ENCODE measurements around the gene GAL3ST2. TPM values are rescaled to one million over a fixed set of nuclear protein-coding genes. Genes with fewer than 3 reads are reported as not detected.
"Not testable (repeated sequence)": the region's sequence is repeated elsewhere in the genome, so short reads cannot be mapped to it uniquely, and the experiment has no call there.

The GAL3ST2 gene
- total RNA-seq, 2 donors from 2014 or later = 34.2 to 70.2 TPM

DNA sequence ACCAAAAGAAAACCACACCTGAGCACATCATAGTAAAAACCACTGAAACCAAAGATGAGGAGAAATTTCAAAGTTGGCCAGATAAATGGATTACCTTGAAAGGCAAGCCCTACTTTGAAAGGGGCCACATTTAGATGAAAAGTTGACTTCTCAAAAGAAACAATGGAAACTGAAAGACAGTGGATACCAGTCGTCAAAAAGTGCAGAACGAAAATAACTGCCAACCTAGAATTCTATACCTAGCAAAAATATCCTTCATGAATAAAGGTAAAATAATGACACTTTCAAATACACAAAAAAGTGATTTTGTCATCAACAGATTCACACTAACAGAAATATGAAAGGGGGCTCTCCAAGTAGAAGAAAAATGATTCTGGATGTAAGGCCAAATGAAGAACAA is 50.8 kb downstream of the GAL3ST2 start:
- no peak overlapping the region for H3K9ac ChIP-seq (ENCODE audit: low read depth in 2 of 2, low read length in 2 of 2)
- H3K27me3 ChIP-seq = no peaks in the 10 kb centered on the region
- no peak for DNase-seq
- H3K4me3 ChIP-seq = no peak overlapping the region
- H3K4me1 ChIP-seq = no peaks in the 10 kb centered on the region
- TF ChIP-seq, protein P1, sequence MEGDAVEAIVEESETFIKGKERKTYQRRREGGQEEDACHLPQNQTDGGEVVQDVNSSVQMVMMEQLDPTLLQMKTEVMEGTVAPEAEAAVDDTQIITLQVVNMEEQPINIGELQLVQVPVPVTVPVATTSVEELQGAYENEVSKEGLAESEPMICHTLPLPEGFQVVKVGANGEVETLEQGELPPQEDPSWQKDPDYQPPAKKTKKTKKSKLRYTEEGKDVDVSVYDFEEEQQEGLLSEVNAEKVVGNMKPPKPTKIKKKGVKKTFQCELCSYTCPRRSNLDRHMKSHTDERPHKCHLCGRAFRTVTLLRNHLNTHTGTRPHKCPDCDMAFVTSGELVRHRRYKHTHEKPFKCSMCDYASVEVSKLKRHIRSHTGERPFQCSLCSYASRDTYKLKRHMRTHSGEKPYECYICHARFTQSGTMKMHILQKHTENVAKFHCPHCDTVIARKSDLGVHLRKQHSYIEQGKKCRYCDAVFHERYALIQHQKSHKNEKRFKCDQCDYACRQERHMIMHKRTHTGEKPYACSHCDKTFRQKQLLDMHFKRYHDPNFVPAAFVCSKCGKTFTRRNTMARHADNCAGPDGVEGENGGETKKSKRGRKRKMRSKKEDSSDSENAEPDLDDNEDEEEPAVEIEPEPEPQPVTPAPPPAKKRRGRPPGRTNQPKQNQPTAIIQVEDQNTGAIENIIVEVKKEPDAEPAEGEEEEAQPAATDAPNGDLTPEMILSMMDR (IDR thresholded peaks at IDR 0.05) = no peak
- no peaks in the 10 kb centered on the region for H3K36me3 ChIP-seq
- H3K9me3 ChIP-seq = no peaks in the 10 kb centered on the region
- intact Hi-C loops (cut with DNase I) = no loop called here
- no peak overlapping the region for H3K27ac ChIP-seq

DNA sequence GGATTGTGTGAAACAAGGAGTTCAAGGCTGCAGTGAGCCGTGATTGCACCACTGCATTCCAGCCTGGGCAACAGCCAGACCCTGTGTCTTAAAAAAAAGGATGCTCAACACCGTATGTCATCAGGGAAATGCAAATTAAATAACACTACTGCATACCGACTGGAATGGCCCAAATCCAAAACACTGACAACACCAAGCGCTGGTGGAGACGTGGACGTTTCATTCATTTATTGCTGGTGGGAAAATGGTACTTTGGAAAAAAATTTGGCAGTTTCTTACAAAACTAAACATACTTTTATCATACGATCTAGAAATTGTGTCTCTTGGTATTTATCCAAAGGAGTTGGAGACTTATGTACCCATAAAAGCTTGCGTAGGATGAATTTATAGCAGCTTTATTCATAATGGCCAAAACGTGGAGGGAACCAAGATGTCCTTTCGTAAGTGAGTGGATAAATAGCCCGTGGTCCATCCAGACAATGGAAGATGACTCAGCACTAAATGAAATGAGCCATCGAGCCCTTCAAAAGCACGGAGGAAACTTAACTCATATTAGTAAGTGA is 56.6 kb downstream of the GAL3ST2 start:
- Histone ChIP-seq H3K4me1 (no peaks in the 10 kb centered on the region), H3K27me3 (no peaks in the 10 kb centered on the region), H3K9ac (ENCODE audit: low read depth in 2 of 2, low read length in 2 of 2) (no peak overlapping the region), H3K4me3 (no peak overlapping the region), H3K36me3 (no peaks in the 10 kb centered on the region), H3K9me3 (no peaks in the 10 kb centered on the region), H3K27ac (no peak overlapping the region)
- TF ChIP-seq, protein P1 (IDR thresholded peaks at IDR 0.05) = no peak
- DNase-seq = no peak
- intact Hi-C loops (cut with DNase I) = no loop called here

DNA sequence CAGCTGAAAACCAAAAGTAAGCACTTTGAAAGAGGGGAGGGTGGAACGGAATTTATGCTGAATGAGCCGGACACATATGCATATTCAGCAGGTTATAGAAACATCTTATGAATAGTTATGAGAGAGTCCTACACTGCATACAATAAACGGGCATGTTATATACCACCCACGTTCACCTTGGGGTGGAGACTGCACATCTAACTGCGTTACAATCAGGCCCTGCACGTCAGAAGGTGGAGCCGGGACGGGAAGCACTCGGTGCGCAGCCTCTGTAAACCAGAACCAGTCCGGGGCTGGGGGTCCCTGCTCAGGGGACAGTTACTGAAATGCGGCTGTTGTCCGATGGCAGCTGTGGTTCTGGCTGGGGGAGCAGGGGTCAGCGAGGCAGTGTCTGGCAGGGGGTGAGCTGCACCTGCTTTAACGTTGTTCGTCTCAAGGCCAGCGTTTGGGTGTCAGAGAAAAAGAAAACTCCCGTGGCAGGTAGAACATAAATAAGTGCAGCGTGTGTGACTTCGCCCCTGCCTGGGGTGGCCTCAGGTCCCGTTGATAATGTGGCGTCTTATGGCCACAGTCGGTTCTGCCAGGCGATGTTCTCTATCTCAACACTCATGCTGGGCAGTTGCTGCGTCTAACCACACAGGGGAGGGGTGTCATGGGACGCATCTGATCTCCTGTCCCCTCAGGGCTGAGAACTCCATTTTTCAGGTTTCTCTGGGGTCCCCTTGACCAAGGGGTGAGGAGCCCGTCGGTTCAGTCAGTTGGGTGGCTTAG is 57.3 kb downstream of the GAL3ST2 start:
- H3K27me3 ChIP-seq; H3K27ac ChIP-seq; DNase-seq; H3K4me1 ChIP-seq; H3K9me3 ChIP-seq; H3K9ac ChIP-seq (ENCODE audit: low read depth in 2 of 2, low read length in 2 of 2); H3K4me3 ChIP-seq; intact Hi-C loops (cut with DNase I); H3K36me3 ChIP-seq: not testable (repeated sequence)

DNA sequence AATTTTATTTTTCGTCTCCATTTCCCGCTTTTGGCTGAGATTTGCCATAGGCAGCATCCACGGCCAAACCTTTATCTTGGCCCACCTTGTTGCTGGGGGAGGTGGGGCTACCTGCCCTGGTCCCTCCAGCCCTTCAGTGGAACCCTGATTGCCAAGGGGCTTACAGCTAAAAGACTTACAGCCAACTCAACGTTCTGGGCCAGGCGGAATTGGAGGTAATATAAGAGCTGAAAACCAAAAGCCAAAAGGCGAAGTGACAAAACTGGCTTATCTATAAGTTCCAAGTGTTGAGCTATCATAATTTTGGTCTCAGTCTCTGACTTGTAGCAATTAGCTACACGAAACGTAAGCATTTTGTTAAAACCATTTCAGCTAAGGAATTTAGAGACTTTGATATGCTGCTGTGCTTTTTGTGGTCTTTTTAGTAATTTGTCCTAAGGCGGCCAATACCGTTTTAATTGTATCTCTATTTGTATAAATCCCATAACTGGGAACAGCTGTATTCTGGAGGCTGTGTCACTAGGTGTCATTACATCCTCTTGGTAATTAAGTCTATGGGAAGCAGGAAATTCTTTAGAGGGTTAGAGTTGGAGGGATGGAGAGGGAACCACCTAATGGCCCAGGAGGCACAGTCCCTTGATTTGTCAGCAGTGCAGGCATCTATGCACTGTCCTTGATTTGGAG is 58.0 kb downstream of the GAL3ST2 start:
- TF ChIP-seq, protein P1 (IDR thresholded peaks at IDR 0.05) = no peak
- no peak for DNase-seq
- Histone ChIP-seq H3K27ac (no peak overlapping the region), H3K27me3 (no peaks in the 10 kb centered on the region), H3K9me3 (no peaks in the 10 kb centered on the region), H3K4me3 (no peak overlapping the region), H3K36me3 (no peaks in the 10 kb centered on the region), H3K4me1 (no peaks in the 10 kb centered on the region), H3K9ac (ENCODE audit: low read depth in 2 of 2, low read length in 2 of 2) (no peak overlapping the region)
- intact Hi-C loops (cut with DNase I) = no loop called here

DNA sequence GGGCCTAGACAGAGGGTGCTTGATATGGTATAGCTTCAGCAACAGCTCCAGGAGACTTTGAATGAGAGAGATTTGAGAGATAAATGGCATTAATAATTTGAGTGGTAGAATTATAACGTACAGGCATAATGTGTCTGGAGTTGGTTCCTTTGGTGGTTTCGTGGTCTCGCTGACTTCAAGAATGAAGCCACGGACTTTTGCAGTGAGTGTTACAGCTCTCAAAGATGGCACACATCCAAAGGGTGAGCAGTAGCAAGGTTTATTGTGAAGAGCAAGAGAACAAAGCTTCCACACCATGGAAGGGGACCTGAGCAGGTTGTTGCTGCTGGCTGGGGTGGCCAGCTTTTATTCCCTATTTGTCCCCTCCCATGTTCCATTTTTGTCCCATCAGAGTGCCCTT is 59.0 kb downstream of the GAL3ST2 start:
- no peaks in the 10 kb centered on the region for H3K27me3 ChIP-seq
- DNase-seq = no peak
- H3K4me3 ChIP-seq = no peak overlapping the region
- no peak overlapping the region for H3K9ac ChIP-seq (ENCODE audit: low read depth in 2 of 2, low read length in 2 of 2)
- no peak overlapping the region for H3K27ac ChIP-seq
- intact Hi-C loops (cut with DNase I) = no loop called here
- no peaks in the 10 kb centered on the region for H3K4me1 ChIP-seq
- H3K9me3 ChIP-seq = no peaks in the 10 kb centered on the region
- H3K36me3 ChIP-seq = no peaks in the 10 kb centered on the region
- TF ChIP-seq, protein P1 (IDR thresholded peaks at IDR 0.05) = no peak

DNA sequence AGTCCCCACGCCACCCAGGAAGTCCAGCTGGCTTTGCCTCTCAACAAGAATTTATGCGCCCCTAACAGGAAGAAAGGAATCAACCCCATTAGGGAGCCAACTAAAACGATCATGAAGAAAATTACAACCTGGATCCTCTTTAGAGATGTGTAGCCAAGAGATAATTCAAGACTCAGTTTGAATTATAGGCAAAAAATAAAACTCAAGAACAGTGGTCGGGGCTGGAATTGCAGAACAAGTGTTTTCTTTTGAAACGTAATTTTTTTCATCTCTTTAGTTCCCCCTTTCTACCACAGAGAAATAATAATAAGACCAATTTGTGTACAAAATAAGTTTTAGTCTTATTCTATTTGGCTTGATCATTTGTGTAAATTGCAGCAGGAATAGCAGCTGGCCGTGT is 59.7 kb downstream of the GAL3ST2 start:
- Histone ChIP-seq H3K9ac (ENCODE audit: low read depth in 2 of 2, low read length in 2 of 2) (no peak overlapping the region), H3K4me1 (no peaks in the 10 kb centered on the region), H3K36me3 (no peaks in the 10 kb centered on the region), H3K9me3 (no peaks in the 10 kb centered on the region), H3K27me3 (no peaks in the 10 kb centered on the region), H3K27ac (no peak overlapping the region), H3K4me3 (no peak overlapping the region)
- TF ChIP-seq, protein P1 (IDR thresholded peaks at IDR 0.05) = no peak
- DNase-seq = no peak
- intact Hi-C loops (cut with DNase I) = no loop called here
